ENCODE data around the gene TNFRSF6B. TPM values are rescaled to one million over a fixed set of nuclear protein-coding genes. Genes with fewer than 3 reads are reported as not detected.

TNFRSF6B gene, protein sequence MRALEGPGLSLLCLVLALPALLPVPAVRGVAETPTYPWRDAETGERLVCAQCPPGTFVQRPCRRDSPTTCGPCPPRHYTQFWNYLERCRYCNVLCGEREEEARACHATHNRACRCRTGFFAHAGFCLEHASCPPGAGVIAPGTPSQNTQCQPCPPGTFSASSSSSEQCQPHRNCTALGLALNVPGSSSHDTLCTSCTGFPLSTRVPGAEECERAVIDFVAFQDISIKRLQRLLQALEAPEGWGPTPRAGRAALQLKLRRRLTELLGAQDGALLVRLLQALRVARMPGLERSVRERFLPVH
- total RNA-seq, result 227 and 246 TPM in 2 replicates

GRCh38 chr20:63696628-63697356 lies at the start of gene TNFRSF6B:
Gene TNFRSF6B (plus strand): TSS chr20:63696652. CDS start chr20:63696768, 116 bp downstream.

DNA sequence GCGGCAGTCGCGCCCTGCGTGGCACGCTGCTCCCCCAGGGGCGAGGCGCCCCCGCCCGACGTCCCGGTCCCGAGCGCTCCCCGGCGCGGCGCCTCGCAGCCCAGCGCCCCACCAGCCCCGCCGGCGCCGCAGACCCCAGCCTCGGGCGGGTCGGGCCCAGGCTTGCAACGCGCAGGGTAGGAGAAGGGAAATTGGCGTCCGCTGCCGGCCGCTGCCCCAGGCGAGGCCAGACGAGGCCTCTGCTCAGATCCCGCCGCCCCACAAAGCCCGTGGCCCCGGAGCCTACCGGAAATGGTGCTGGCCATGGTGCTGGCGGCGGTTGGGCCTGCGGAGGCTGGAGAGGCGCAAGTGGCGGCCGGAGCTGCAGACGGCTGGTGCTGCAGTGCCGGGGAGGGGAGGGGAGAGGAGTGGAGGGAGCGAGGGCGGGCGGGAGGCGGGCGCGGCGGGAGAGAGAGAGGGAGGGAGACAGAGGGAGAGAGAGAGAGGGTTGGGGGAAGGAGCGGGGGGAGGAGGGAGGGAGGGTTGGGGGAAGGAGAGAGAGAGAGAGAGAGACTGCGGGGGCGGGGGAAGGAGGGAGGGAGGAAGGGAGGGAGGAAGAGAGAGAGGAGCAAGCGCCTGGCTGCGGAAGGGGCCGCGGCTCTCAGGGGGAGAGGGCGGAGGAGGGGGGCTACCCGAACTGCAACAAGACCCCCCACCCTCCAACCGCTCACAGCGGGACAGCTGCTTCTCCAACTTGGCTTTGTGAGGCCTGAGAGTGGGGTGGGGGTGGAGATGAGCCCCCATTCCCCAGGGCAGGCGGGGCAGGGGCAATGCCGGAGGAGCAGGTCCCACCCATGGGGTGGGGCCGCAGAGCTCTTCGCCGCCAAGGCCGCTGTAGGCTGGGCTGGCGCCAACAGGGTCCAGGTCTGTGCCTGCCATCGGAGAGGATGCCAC lies 43.1 kb upstream of the TNFRSF6B start, which contains the start of gene STMN3:
Gene STMN3, minus strand, starts transcription at position 384 of the 933 bp plus-strand sequence. Its CDS starts 79 bp downstream, at position 305.

GRCh38 chr20:63657937-63658748 lies 38.3 kb upstream of the TNFRSF6B start, which contains the start of gene RTEL1:
Gene RTEL1 (plus strand): TSS chr20:63658312. CDS start chr20:63659403, 1,091 bp downstream.

GRCh38 chr20:63707558-63708300 lies 11.3 kb downstream of the TNFRSF6B start, which contains the start of the genes ARFRP1 and ZGPAT:
Gene ARFRP1 (minus strand): TSS chr20:63707976. CDS start chr20:63707091, 885 bp downstream.
Gene ZGPAT (plus strand): TSS chr20:63708039. CDS start chr20:63708581, 542 bp downstream.

DNA sequence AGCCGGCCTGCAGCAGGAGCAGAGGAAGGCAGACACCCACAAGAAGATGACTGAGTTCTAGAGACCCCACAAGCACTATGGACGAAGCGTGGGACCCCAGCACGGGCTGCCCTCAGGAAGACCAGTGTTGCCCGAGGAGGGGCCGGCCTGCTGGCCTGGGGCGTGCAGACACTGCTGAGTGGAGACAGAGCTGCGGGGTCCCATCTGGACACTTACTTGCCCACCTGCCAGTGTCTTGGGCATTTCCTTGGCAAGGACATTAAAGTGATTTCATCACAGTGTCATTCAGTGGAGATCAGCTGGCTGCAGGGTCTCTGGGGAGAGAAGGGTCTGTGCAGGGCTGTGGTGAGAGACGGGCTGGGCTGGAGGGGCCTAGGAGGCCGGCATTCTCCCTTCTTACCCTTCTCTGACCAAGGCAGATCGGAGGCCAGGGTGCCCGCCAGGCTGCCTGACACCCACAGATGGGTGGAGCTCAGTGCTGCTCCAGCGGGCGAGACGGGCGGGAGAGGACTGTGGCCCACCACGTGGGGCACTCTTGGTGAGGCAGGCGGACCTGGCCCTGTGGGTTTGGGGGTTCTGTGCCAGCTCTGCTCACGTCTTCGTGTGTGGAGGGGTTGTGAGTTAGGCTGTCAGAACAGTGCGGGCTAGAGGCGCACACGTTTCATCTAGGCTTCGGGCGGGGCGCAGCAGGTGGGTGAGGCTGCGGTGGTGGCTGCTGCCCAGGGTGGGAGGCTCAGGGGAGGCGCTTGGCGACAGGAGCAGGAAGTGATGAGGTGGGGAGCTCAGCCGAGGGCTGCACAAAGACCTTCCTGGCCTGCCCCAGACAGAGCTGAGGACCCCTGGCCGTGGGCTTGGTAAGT lies 39.6 kb downstream of the TNFRSF6B start, which contains the start of gene LIME1:
Gene LIME1, plus strand, starts transcription at position 806 of the 860 bp plus-strand sequence. CDS start 886 bp downstream, outside the sequence.

DNA sequence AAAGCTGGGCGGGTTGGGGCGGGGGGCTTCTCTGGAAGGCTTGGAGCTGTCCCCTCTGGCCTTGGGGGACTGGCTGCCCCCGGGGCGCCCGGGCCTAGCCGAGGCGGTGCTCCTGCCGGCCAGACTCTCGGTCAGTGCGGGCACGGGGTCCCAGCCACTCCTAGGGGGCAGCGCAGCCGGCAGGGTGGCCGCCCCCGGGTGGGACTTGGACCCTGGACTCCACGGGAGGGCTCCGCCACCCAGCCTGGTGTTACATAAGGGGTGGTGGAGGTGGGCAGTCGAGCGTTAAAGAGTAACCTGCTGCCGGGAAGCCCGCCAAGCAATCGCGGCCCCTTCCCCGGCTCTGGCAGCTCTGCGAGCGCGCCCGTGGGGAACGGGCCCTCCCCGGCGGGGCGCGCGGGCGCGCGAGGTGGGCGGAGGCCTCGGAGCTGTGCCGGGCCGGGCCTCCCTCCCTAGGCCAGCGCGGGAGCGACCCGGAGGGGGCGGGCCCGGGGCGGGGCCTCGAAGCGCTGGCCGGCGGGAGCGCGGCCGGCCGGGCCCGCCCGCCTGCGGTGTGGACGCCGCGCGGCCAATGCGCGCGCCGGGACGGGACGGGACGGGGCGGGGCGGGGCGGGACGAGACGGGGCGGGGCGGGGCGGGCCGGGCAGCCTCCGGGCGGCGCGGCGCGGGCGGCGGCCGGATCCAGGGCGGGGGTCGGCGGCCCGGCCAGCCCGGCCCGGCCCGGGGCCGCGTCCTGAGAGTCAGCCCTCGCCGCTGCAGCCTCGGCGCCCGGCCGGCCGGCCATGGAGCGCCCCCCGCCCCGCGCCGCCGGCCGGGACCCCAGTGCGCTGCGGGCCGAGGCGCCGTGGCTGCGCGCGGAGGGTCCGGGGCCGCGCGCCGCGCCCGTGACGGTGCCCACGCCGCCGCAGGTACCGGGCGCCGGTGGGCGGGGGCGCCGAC lies 42.9 kb downstream of the TNFRSF6B start, which contains the start of gene SLC2A4RG:
Gene SLC2A4RG, plus strand, starts transcription at position 647 of the 940 bp plus-strand sequence. Its CDS starts 137 bp downstream, at position 784.

Other genes starting within 250 kb of the TNFRSF6B start
- gene KCNQ2, start 224.0 kb upstream of the TNFRSF6B start, total RNA-seq, result not detected in 2 replicates
- 0.30 and 0.67 TPM in 2 replicates for gene EEF1A2, start 197.6 kb upstream of the TNFRSF6B start, total RNA-seq
- gene PPDPF, start 175.9 kb upstream of the TNFRSF6B start, total RNA-seq, result 259 and 266 TPM in 2 replicates
- gene PTK6, start 159.3 kb upstream of the TNFRSF6B start, total RNA-seq, result not detected in 2 replicates
- not detected in 2 replicates for gene SRMS, start 148.9 kb upstream of the TNFRSF6B start, total RNA-seq
- 0.50 and 1.0 TPM in 2 replicates for gene FNDC11, start 142.5 kb upstream of the TNFRSF6B start, total RNA-seq
- gene HELZ2, start 122.4 kb upstream of the TNFRSF6B start, total RNA-seq, result 21.1 and 26.2 TPM in 2 replicates
- 9.2 and 10.9 TPM in 2 replicates for gene GMEB2, start 69.6 kb upstream of the TNFRSF6B start, total RNA-seq
- 62.0 and 67.4 TPM in 2 replicates for gene STMN3, start 43.2 kb upstream of the TNFRSF6B start, total RNA-seq
- 14.9 and 20.7 TPM in 2 replicates for gene RTEL1, start 38.3 kb upstream of the TNFRSF6B start, total RNA-seq
- 36.8 and 41.2 TPM in 2 replicates for gene ARFRP1, start 11.3 kb downstream of the TNFRSF6B start, total RNA-seq
- gene ZGPAT, start 11.4 kb downstream of the TNFRSF6B start, total RNA-seq, result 24.7 and 30.9 TPM in 2 replicates
- gene LIME1, start 40.0 kb downstream of the TNFRSF6B start, total RNA-seq, result 5.2 and 6.7 TPM in 2 replicates
- gene SLC2A4RG, start 43.1 kb downstream of the TNFRSF6B start, total RNA-seq, result 88.3 and 91.0 TPM in 2 replicates
- gene ZBTB46, start 134.6 kb downstream of the TNFRSF6B start, total RNA-seq, result 1.2 and 1.5 TPM in 2 replicates
- gene ABHD16B, start 164.8 kb downstream of the TNFRSF6B start, total RNA-seq, result not detected in 2 replicates
- 124 and 128 TPM in 2 replicates for gene TPD52L2, start 168.6 kb downstream of the TNFRSF6B start, total RNA-seq
- 23.8 and 27.4 TPM in 2 replicates for gene DNAJC5, start 198.5 kb downstream of the TNFRSF6B start, total RNA-seq

Data from bronchus fibroblast of lung (primary cell).